HEK293 (cell line): ENCODE results near the gene C16orf92.

Source experiments
- CTCF ChIP-seq: fragments of 450-650 bp; formaldehyde crosslinking; IDR thresholded peaks from 2 replicates; pipeline ENCODE4 v1.5.1; 2016; ENCODE audit warnings: missing biosample characterization, missing genetic modification characterization
- ELK4 ChIP-seq: IDR thresholded peaks from 2 replicates; pipeline ENCODE4 v1.6.1; 2011; ENCODE audit warnings: mild to moderate bottlenecking, low read depth, low read length, borderline replicate concordance
- HOXA7 ChIP-seq: sonication (generic); formaldehyde crosslinking; IDR thresholded peaks from 2 replicates; pipeline ENCODE4 v1.8.1; 2022; ENCODE audit warnings: missing genetic modification reagents, borderline replicate concordance
- HOXC10 ChIP-seq: sonication (generic); formaldehyde crosslinking; IDR thresholded peaks from 2 replicates; pipeline ENCODE4 v1.8.1; 2023; ENCODE audit warnings: mild to moderate bottlenecking, missing genetic modification reagents
- KLF1 ChIP-seq: fragments of 450-650 bp; formaldehyde crosslinking; IDR thresholded peaks from 2 replicates; pipeline ENCODE4 v1.5.1; 2016; ENCODE audit warnings: missing biosample characterization, missing genetic modification characterization
- OVOL3 ChIP-seq: fragments of 450-650 bp; formaldehyde crosslinking; IDR thresholded peaks from 2 replicates; pipeline ENCODE4 v1.5.1; 2016; ENCODE audit warnings: missing biosample characterization, missing genetic modification characterization
- PRDM2 ChIP-seq: fragments of 450-650 bp; formaldehyde crosslinking; IDR thresholded peaks from 2 replicates; pipeline ENCODE4 v1.5.1; 2016; ENCODE audit warnings: missing biosample characterization, missing genetic modification characterization, borderline replicate concordance
- RBAK ChIP-seq: fragments of 450-650 bp; formaldehyde crosslinking; IDR thresholded peaks from 2 replicates; pipeline ENCODE4 v1.5.1; 2016; ENCODE audit warnings: missing biosample characterization, missing genetic modification characterization
- SCRT2 ChIP-seq: fragments of 450-650 bp; formaldehyde crosslinking; IDR thresholded peaks from 2 replicates; pipeline ENCODE4 v1.5.1; 2016; ENCODE audit warnings: missing biosample characterization, missing genetic modification characterization
- SP3 ChIP-seq: fragments of 450-650 bp; formaldehyde crosslinking; IDR thresholded peaks from 2 replicates; pipeline ENCODE4 v1.5.1; 2016; ENCODE audit warnings: missing biosample characterization, missing genetic modification characterization
- TRIM28 ChIP-seq: IDR thresholded peaks from 2 replicates; pipeline ENCODE4 v1.6.1; 2011; ENCODE audit warnings: low read length, control low read depth, borderline replicate concordance
- YY1 ChIP-seq: fragments of 450-650 bp; formaldehyde crosslinking; IDR thresholded peaks from 2 replicates; pipeline ENCODE4 v1.5.1; 2018; ENCODE audit warnings: missing biosample characterization, missing genetic modification characterization
- ZBTB20 ChIP-seq: fragments of 450-650 bp; formaldehyde crosslinking; IDR thresholded peaks from 2 replicates; pipeline ENCODE4 v1.5.1; 2016; ENCODE audit warnings: missing biosample characterization, missing genetic modification characterization
- ZBTB6 ChIP-seq: fragments of 450-650 bp; formaldehyde crosslinking; IDR thresholded peaks from 2 replicates; pipeline ENCODE4 v1.5.1; 2017; ENCODE audit warnings: missing biosample characterization, missing genetic modification characterization
- ZFHX2 ChIP-seq: fragments of 450-650 bp; formaldehyde crosslinking; conservative IDR thresholded peaks from 2 replicates; pipeline ENCODE4 v1.5.1; 2016; ENCODE audit warnings: missing biosample characterization, missing genetic modification characterization
- ZNF10 ChIP-seq: fragments of 450-650 bp; formaldehyde crosslinking; IDR thresholded peaks from 2 replicates; pipeline ENCODE4 v1.5.1; 2017; ENCODE audit warnings: missing biosample characterization, missing genetic modification characterization
- ZNF114 ChIP-seq: fragments of 450-650 bp; formaldehyde crosslinking; IDR thresholded peaks from 2 replicates; pipeline ENCODE4 v1.5.0; 2017; ENCODE audit warnings: missing biosample characterization, missing genetic modification characterization
- ZNF202 ChIP-seq: fragments of 450-650 bp; formaldehyde crosslinking; IDR thresholded peaks from 2 replicates; pipeline ENCODE4 v1.5.1; 2016; ENCODE audit warnings: missing biosample characterization, missing genetic modification characterization, borderline replicate concordance
- ZNF248 ChIP-seq: fragments of 450-650 bp; formaldehyde crosslinking; IDR thresholded peaks from 2 replicates; pipeline ENCODE4 v1.5.1; 2017; ENCODE audit warnings: missing biosample characterization, missing genetic modification characterization
- ZNF274 ChIP-seq, 2 experiments: fragments of 200-500 bp in 1 of 2; fragments of 450-650 bp in 1 of 2; sonication (Bioruptor generic) in 1 of 2; formaldehyde crosslinking in 1 of 2; IDR thresholded peaks; 2 replicates each; pipeline versions ENCODE4 v1.5.1 to v1.6.1; 2014 to 2016; ENCODE audit warnings: borderline replicate concordance in 1 of 2, inconsistent platforms in 1 of 2, low read length in 1 of 2, missing biosample characterization in 1 of 2, missing genetic modification characterization in 1 of 2
- ZNF311 ChIP-seq: fragments of 450-650 bp; formaldehyde crosslinking; IDR thresholded peaks from 2 replicates; pipeline ENCODE4 v1.5.1; 2017; ENCODE audit warnings: missing biosample characterization, missing genetic modification characterization, borderline replicate concordance
- ZNF362 ChIP-seq: fragments of 450-650 bp; formaldehyde crosslinking; IDR thresholded peaks from 2 replicates; pipeline ENCODE4 v1.5.1; 2016; ENCODE audit warnings: missing biosample characterization, missing genetic modification characterization
- ZNF394 ChIP-seq: fragments of 450-650 bp; formaldehyde crosslinking; IDR thresholded peaks from 2 replicates; pipeline ENCODE4 v1.5.1; 2016; ENCODE audit warnings: missing biosample characterization, missing genetic modification characterization, mild to moderate bottlenecking, moderate library complexity, borderline replicate concordance
- ZNF473 ChIP-seq: fragments of 450-650 bp; formaldehyde crosslinking; IDR thresholded peaks from 2 replicates; pipeline ENCODE4 v1.5.1; 2017; ENCODE audit warnings: missing biosample characterization, missing genetic modification characterization
- ZNF501 ChIP-seq: fragments of 450-650 bp; formaldehyde crosslinking; IDR thresholded peaks from 2 replicates; pipeline ENCODE4 v1.5.1; 2016; ENCODE audit warnings: missing biosample characterization, missing genetic modification characterization
- ZNF560 ChIP-seq: fragments of 450-650 bp; formaldehyde crosslinking; IDR thresholded peaks from 2 replicates; pipeline ENCODE4 v1.5.1; 2017; ENCODE audit warnings: missing biosample characterization, missing genetic modification characterization, borderline replicate concordance
- ZNF600 ChIP-seq: fragments of 450-650 bp; formaldehyde crosslinking; IDR thresholded peaks from 2 replicates; pipeline ENCODE4 v1.5.1; 2016; ENCODE audit warnings: missing biosample characterization, missing genetic modification characterization
- ZNF660 ChIP-seq: fragments of 450-650 bp; IDR thresholded peaks from 2 replicates; pipeline ENCODE4 v1.5.1; 2018; ENCODE audit warnings: missing biosample characterization, mild to moderate bottlenecking, missing genetic modification characterization
- ZNF692 ChIP-seq: fragments of 450-650 bp; formaldehyde crosslinking; IDR thresholded peaks from 2 replicates; pipeline ENCODE4 v1.5.1; 2016; ENCODE audit warnings: missing biosample characterization, missing genetic modification characterization

The C16orf92 gene

GRCh38 chr16:30018731-30019158, 4.3 kb upstream of the C16orf92 start (continued):
- TF ChIP-seq ZNF473 (tag by site-specific recombination) (peak; percentile 74), ZNF202 (no peak), ZFHX2 (tag by site-specific recombination) (no peak), ELK4 (no peak), ZNF248 (tag by site-specific recombination) (no peak), SCRT2 (tag by site-specific recombination) (no peak), ZNF274 (IDR thresholded peaks at IDR 0.05; ENCODE audit: low read length) (no peak), ZNF274 (tag by site-specific recombination; IDR thresholded peaks at IDR 0.05; ENCODE audit: borderline replicate concordance) (no peak), ZNF660 (tag by site-specific recombination) (peak; percentile 84), ZNF362 (tag by site-specific recombination) (no peak), TRIM28 (no peak), SP3 (tag by site-specific recombination) (peak; percentile 49), ZNF311 (tag by site-specific recombination) (no peak), PRDM2 (tag by site-specific recombination) (no peak), HOXC10 (CRISPR knock-in tag) (no peak), HOXA7 (no peak), ZBTB6 (tag by site-specific recombination) (no peak; the same call in 1 of the 2 replicates), ZNF114 (no peak), RBAK (tag by site-specific recombination) (no peak), ZNF560 (tag by site-specific recombination) (no peak), YY1 (tag by site-specific recombination) (no peak), OVOL3 (tag by site-specific recombination) (no peak), ZNF394 (tag by site-specific recombination) (peak; percentile 73; the same call in 1 of the 2 replicates), CTCF (no peak), KLF1 (tag by site-specific recombination) (no peak), ZNF501 (tag by site-specific recombination) (no peak), ZNF692 (tag by site-specific recombination) (peak; percentile 49; the same call in 1 of the 2 replicates), ZNF10 (tag by site-specific recombination) (peak; percentile 51; the same call in 1 of the 2 replicates), ZBTB20 (tag by site-specific recombination) (peak; percentile 75), ZNF600 (peak; percentile 86)
